GM19023 (cell line): Measurements from ENCODE around the gene CCDC197.
A peak's percentile ranks its signal among the peaks of the same experiment; 100 is the strongest.

ENCODE experiments used
- ATAC-seq: cut with Tn5 transposase; IDR thresholded peaks from one replicate; pipeline ENCODE4 v1.9.1; 2021; ENCODE audit warnings: mild to moderate bottlenecking, moderate library complexity; ENCODE audit not compliant: unreplicated experiment

CCDC197 gene

DNA sequence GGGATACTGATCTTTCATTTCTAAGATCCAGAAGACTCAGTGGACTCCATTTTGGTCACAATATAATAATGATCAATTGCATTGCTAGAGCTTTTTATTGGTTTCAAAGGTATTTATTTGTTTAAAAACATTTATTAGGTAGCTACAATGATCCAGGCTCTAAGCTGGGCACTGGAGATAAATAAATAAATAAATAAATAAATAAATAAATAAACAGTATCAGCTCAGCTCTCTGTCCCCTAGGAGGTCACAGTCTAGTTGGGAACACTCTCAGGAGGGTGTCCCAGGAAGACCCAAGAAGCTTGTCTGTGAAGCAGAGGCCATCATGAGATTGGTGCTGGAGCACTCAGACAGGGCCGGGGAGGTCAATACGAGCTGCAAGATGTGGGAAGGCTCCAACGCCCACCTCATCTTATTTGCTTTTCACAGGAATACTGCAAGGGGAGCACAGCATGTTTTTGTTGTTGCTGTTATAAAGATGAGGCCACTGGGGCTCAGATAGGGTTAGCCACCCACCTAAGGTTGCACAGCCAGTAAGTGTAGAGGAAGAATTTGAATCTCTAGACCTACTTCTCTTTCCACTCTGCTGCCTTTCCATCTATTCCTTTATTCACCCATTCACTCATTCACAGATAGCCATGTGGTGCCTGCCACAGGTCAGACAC lies 36.2 kb upstream of the CCDC197 start:
- ATAC-seq: no peak

DNA sequence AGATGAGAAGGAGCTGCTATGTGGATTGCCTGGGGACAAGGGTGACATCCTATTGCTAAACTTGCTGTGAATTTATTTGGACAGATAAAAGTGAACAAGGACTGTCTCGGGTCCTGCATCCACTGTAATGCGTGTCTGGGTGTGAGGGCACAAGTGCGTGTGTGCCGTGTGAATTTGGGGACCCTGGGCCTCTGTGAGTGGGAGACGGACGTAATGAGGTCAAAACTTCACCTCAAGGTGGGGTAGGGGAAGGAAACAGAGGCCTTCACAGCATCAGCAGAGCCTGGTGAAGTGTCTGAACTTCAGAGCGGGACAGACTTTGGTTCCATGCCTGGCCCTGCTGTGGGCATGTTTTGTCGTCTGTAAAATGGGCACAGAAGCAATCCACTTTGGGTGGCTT lies 35.5 kb upstream of the CCDC197 start:
- ATAC-seq: no peak

DNA sequence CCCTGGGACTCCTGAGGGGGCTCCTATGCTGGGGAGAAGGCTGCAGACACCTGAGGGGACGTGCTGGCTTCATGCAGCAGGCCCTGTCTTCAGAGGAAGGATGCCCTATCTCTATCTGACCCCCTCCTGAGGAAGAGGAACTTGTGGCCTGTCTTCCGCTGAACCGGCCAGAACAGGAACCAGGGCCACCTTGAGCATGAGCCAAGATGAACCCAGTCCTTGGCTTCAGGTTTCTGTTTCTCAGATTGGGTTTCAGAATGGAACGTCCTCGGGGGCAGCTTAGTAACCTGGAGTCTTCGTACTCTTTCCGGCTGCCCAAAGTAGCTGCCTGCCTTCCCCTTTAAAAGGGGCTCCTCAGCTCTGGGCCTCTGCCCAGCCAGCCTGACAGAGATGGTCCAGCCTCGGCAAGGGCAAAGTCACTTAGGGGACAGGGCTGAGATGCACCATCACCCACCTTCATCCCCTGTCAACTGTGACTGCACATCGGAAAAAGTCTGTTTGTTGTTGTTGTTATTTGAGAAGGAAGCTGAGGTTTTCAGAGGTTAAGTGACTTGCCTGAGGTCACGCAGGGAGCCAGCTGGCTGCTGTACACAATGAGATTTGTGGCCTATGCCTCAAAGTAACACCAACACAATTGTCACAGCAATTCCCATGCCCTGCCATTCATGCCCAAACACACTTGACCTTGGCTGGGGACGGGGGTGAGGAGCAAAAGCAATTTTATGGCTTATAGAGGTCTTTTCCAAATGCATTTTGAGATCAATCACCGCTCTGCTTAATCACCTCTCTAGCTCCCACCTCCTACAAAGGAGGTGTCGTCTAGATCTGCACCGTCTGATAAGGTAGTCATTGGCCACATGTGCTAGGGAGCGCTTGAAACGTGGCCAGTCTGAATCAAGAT lies 34.1 kb upstream of the CCDC197 start:
- peak; percentile 53 for ATAC-seq

DNA sequence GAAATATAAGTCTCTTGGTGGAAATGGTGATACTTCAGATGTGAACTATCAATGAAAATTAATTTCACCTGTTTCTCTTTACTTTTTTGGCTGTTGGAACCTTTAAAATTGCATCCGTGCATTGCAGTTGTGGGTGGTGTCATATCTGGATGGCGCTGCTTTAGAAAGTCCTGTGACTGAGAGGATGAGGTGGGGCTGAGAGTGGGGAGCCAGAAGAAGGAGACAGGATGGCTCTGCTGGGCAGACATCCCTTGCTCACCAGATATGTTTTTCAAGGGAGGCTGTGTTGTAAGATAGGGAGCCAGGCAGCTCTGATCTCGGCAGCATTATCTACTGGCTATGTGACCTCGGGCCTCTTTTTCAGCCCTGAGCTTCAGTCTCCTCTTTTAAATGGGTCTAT lies 33.4 kb upstream of the CCDC197 start:
- no peak for ATAC-seq

DNA sequence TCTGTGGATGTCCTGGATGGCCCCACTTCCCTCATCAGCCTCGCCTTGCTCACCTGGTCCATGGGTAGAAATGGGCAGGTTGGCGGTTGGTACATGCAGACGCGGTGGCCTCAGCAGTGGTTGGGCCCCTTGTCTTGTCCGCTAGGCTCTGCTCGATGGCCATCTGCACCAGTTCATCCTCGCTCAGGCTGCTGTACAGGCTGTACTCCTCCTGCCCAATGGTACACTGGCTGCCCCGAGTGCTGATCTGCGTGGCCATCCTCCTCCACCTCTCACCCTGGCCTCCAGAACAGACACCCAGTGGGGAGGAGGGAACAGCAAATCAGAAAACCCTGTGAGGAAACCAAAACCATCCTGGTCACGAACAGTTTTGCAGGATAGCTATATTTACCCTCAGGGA lies 32.8 kb upstream of the CCDC197 start:
- ATAC-seq: no peak

DNA sequence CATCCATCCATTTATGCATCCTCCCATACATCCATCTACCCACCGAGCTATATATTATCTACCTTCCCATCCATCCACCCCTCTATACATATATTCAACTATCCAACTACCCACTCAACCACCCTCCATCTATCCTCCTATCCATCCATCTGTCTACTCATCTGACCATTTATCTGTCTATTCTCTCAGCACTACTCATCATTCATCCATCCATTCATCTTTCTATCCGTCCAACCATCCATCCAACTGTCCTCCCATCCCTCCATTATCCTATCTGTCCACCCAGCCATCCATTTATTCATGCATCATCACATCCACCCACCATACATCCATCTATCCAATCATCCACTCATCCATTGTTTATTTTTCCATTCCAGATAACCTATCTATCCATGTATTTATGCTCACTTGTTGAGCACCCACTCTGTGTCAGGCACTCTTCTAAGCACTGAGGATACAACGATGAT lies 32.2 kb upstream of the CCDC197 start:
- ATAC-seq: no peak

DNA sequence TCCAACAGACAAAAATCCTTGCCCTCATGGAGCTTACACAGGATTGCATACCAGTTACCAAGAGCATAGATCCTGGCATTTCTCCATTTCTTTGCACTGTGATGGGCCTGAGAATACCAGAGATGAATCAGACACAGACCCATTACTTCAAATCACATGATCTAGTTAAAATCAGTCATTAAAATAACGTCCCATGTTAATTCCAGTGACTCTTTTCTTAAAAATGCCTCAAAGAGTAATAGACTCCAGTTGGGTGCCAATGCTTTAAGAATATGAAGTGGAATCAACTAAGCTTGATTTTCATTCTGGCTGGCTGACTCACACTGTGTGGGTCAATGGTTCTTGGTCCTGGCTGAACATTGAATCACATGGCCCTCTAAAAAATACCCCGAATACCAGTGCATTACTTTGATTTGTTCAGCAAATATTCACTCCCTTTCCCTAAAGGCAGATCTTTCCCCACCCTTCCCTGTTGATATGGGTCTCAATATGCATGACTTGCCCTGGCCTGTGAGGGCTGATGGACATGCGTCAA lies 31.7 kb upstream of the CCDC197 start:
- no peak for ATAC-seq

DNA sequence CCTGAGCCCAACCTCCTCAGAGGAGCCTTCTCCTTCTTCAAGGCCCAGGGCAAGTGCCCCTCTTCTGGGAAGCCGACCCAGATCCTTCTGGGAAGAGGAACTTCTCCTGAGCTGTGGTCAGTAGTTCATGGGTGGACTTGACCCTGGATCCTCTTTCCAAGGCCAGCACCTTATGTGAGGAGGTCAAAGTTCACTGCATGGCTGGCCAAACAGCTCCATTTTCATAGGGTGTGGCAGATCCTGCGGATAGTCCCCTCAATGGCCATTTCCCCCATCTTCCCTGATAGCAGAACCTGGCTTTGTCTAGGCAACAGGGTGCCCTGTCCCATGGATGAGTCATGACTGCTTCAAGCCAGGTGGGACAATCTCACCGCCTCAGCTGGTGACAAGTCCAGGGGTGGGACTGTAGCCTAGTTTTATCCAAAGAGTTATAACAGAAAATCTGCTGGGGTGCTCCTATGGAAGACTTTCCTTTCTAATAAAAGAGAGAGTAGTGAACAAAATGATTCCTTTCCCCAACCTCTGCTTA lies 31.1 kb upstream of the CCDC197 start:
- no peak for ATAC-seq

DNA sequence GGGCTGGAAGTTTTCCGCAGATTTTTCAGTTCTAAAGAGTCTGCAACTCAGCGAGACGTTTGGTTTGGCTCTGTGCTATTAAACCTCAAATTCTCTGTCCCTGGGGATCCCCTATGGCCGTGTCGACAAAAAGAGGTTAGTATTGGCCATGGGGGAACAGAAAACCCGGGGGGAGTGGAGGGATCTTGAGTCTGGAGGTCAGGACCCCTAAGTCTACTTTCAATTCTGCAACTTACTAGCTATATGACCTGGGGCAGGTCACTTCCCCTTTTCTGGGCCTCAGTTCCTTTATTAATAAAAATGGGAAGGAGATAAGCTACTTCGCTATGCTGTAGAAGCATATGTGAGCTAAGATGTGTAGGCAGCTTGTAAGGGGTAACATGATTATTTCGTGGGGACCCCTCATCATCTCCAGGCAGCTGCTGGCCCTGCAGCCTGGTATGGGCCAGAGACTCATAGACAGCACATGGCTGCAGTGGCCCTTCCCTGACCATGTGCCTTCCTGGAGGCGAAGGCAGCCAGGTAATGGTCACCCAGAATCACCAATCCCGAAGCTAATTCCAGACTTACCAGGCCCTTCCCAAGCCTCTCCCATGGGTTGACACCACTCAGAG lies 29.4 kb upstream of the CCDC197 start:
- ATAC-seq: peak; percentile 30

DNA sequence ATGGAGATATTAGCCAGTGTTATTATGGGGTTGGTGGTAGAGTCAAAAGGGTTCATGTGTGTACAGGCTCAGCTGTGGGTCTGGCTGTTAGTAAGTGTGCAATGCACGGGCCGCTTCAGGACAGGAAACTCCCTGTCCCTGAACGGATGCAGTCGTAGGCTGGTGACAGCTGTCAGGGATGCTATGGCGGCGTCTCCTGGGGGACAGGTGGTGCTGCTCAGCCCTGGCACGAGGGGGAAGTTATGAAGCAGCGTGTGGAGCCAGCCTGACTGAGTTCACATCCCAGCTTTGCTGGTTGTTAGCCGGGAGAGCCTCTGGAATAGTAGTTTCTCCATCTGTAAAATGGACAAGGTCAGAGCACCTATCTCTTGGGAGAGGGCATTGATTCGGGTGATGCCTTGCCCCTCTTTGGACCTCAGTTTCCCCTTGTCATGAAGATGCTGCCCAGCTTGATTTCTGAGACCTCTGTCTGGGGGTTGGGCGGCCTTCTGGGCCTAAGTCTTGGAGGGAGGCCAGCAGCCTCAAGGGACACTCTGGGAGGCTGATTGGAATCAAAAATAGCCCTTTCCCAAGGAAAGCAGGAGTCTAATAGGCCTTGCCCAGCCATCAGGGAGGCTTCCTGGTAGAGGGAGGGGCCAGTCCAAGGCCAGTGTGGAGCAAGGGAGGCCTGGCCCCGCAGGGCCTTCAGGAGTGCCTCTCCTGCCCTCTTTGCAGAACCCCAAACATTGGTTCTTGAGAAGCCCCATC lies 27.8 kb upstream of the CCDC197 start:
- ATAC-seq: no peak

DNA sequence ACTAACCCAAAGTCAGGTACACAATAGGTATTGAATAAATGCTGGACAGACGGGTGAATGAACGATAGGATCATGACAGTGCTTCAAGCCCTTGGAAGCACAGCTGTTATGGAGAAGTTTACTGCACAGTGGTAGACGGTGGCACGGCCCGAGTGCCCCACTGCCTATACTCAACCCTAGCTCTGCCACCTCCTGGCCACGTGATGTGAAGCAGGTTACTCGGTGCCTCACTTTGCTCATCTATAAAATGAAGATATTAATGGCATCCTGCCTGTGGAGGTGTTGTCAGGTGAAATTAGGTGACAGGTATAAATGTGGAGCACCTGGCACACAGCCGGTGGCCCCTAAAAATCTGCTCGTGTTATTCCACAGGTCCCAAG lies 26.5 kb upstream of the CCDC197 start:
- no peak for ATAC-seq

DNA sequence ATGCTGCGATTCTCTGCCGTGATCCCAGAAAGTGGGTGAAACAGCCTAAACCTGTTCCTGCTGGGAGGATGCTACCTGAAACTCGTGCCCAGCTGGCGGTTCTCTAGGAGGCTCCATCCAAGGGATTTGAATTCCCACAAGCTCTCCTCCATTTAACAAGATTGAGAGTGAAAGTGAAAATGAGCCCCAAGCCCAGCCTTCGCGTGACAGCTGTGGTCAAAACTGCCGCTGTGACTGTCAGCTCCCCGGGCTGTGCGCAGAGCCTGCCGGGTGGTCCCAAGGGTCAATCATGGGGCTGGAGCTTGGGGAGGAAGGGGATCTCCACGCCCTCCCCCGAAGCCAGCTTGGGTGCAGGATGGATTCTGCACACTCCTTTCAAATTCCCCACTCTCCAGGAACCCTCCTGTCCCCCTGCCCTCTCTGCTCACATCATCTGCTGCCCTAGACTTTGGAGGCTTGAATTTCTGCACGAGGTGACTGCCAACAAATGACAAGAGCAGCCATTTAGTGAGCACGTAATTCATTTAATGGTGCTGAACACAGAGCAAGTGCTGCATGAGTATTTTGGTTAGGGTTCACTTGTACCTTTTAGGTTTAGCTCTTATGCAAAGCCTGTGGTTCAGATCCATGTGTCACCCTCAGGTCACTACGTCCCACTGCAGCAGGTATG lies 26.0 kb upstream of the CCDC197 start:
- peak; percentile 37 for ATAC-seq

DNA sequence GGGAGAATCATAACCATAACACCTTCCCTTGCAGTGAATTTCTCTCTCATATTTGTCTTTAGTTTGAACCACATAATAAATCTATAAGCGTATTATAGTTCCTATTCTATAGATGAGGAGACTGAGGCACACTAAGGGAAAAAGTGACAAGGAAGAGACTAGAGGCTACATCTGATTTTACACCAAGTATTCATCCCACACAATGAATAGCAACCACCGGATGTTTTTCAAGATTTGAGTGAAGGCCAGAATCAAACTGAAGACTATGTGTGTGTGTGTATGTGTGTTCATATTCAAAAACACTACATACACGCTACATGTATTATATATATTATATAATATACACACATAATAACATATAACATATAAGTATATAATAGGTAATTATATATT lies 25.5 kb upstream of the CCDC197 start:
- no peak for ATAC-seq

DNA sequence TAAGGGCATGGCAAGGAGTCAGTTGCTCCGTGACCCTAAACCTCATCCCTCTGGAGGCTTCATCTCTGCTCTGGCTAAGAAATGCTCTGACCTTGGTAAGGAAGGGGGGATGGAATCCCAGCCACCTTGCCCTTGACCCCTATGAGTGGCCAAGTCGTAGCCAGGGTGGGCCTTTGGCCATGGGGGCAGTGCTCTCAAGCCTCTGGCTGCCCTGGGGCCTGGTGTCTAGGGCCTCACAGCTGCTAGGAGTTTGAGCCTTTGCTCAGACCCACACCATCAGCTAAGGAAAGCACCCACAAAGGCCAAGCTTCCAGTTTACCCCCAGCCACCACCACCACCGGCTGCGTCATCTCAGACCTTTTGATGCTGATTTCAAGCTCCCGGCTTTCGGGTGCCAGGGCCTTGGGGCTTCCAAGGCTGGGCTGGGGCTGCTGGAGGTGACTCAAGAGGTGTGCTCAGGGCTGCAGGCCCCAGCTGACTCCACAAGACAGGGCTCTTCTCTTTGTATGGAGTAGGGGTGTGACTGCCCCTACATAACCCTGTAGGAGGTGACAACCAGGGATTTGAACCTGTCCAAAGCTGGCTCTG lies 24.4 kb upstream of the CCDC197 start:
- ATAC-seq: no peak

DNA sequence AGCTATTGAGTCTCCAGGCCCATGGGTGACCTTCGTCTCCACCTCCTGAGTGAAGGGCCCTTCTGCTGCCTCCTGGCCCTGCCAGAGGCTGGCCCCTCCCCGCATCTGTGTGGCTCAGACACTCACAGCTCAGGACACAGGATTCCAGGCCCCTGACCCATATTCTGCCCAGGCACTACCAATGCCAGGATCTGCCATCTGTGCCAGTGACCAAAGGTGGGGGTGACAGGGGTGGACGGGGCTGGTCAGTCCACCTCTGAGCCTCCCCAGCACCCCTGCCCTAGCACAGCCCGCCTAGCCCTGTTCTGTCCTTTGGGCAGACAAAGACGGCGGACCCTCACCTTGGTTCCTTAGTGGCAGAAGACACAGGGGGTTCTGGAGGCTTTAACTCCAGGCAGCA lies 23.5 kb upstream of the CCDC197 start:
- no peak for ATAC-seq

DNA sequence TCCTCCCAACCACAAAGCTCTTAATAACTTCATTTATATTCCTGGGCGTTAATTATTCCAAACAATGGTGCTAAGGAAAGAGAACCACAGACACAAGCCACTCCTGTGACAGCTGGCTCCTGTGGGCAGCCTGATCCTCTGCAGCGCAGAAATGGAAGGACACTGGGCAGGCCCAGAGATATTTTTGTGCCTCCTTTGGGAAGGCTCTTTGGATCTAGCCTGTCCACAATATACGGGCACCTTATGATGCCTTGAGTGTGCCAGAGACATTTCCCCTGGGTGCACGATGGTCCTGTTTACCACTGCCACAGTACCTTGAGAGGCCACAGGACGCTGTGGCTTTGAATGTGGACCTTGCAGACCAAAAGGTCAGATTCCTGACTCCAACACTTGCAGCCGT lies 22.8 kb upstream of the CCDC197 start:
- ATAC-seq: no peak

DNA sequence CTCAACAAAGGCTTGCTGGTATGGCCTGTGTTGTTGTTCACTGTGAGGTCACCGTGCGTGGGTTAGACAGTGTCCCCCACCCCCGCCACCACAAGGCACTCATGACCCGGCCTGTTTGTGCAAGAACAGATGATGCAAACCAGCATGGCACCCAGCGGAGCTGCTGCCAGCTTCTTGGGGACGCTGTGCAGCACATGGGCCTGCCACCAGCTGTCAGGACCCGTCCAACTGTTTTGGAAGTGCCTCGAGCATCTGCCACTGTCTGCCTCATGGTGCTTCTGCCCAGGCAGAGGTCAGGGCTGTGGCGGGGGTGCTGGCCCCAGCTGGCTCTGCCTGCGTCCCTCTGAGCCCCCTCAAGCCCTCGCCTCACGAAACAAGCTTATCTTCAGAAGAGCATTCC lies 22.3 kb upstream of the CCDC197 start:
- ATAC-seq: no peak

DNA sequence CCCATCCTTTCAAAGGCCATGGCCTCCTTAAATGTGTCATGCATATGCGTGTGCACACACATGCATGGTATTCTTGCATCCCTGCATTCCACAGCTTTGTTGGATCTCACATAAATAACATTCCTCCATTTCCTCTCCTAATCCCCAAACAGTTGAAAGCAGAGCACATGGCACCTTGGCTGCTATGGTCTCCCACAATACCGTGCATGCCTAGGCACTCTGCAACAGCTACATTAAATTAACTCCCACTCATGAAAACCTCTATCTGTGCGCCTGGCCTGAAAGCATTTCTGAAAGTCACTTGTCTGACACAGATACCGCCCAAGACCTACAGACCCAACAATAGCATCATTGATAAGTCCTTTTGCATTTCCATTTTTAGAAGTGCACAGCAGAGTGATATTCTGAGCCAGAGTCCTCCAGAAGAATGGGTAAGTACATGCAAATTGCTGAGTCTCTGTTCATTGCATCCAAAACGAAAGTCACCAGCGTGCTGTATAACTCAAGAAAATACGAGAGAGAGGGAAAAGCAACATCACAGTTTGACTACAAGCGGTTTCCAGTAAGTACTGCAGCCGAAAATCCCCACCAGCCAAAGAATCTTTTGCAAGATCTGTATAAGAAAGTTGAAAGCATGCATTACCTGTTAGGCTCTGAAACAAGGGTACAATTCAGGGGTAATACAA lies 21.2 kb upstream of the CCDC197 start:
- peak; percentile 60 for ATAC-seq

DNA sequence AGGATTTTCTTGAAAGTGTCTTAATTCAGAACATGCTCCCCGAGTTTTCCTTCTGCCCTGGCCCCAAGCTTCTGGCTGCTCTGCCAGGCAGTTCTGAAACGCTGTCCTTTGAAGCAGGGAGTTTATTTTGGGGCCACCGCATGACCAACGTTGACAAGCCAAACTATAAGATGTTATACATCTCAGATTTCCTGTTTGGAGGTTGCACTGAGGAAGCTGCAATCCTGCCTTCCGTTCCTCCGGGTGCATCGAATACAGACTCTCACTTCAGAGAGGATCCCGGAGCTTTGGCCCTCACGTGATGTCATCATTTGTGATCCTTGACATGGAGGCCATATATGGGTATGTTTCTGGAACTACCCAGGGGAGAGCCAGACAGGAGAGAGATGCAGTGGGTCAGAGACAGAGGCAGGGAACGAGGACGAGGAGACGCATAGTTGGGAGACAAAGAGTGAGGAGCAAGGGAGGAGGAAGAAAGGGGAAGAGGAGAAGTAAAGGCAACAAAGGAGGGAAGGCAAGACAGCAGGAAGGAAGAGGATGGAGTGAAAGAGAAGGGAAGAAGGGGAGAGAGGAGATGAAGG lies 20.5 kb upstream of the CCDC197 start, which contains the start of gene ASB2:
Gene ASB2, minus strand, starts transcription at position 94 of the 581 bp plus-strand sequence. CDS start 12,031 bp downstream, outside the sequence.
- ATAC-seq: peak; percentile 6
